ENCODE data around the gene CEP152.

CEP152 gene

GRCh38 chr15:48806151-48806550 is 4.7 kb downstream of the CEP152 start:
- no peak overlapping the region for H3K4me3 ChIP-seq (ENCODE audit: low read length in 2 of 2)
- no peak overlapping the region for H3K9ac ChIP-seq (ENCODE audit: low read length in 2 of 2)
- no peaks in the 10 kb centered on the region for H3K9me3 ChIP-seq (ENCODE audit: control insufficient read depth in 2 of 2, low read length in 2 of 2)
- H3K36me3 ChIP-seq (ENCODE audit: control insufficient read depth in 2 of 2, insufficient read depth in 2 of 2, low read length in 2 of 2), result no peaks in the 10 kb centered on the region
- H3K27ac ChIP-seq (ENCODE audit: low read length), result no peak overlapping the region
- H3K27me3 ChIP-seq (ENCODE audit: control insufficient read depth in 1 of 2, insufficient read depth in 2 of 2, low read length in 2 of 2), result no peaks in the 10 kb centered on the region
- H3K4me1 ChIP-seq (ENCODE audit: control insufficient read depth, insufficient read depth, low read length), result no peaks in the 10 kb centered on the region

DNA sequence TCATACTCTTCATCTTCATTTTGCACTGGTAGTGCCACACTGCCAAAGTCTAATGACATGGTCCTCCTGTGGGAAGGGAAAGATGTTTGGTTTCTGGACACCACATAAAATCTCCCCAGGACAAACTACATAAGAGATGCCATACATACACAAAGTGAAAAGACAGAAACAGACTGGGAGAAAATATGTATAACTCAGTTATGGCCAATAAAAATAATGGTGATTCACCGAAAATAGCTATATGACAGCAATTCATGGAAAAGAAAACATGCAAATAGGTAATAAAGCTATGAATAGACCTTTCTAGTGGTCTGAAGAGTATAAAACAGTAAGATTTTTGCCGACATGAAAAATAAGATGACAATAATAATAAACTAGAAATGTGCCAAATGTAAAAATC is 5.3 kb downstream of the CEP152 start:
- H3K36me3 ChIP-seq (ENCODE audit: control insufficient read depth in 2 of 2, insufficient read depth in 2 of 2, low read length in 2 of 2), result no peaks in the 10 kb centered on the region
- H3K4me1 ChIP-seq (ENCODE audit: control insufficient read depth, insufficient read depth, low read length), result no peaks in the 10 kb centered on the region
- no peak overlapping the region for H3K4me3 ChIP-seq (ENCODE audit: low read length in 2 of 2)
- H3K27me3 ChIP-seq (ENCODE audit: control insufficient read depth in 1 of 2, insufficient read depth in 2 of 2, low read length in 2 of 2), result no peaks in the 10 kb centered on the region
- no peak overlapping the region for H3K9ac ChIP-seq (ENCODE audit: low read length in 2 of 2)
- no peaks in the 10 kb centered on the region for H3K9me3 ChIP-seq (ENCODE audit: control insufficient read depth in 2 of 2, low read length in 2 of 2)
- H3K27ac ChIP-seq (ENCODE audit: low read length), result no peak overlapping the region

DNA sequence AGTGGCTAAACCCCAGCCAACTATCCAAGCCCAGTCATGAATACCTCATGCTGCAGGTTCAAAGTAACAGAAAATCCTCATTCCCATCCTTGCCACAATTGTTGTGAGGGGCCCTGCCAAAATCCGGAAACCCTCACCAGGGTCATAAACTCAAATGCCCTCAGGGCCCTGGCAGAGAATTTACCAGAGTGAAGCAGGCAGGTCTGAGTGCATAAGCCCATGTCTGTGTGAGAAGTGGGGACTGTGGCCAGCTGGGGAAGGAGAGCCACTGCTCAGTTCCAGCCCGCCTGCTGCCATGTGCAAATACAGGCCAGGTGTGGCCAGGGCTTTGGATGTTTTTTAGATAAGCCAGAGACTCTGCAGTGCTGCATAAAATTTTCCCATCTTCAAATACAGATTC is 7.0 kb downstream of the CEP152 start:
- no peak overlapping the region for H3K9ac ChIP-seq (ENCODE audit: low read length in 2 of 2)
- no peaks in the 10 kb centered on the region for H3K27me3 ChIP-seq (ENCODE audit: control insufficient read depth in 1 of 2, insufficient read depth in 2 of 2, low read length in 2 of 2)
- no peaks in the 10 kb centered on the region for H3K4me1 ChIP-seq (ENCODE audit: control insufficient read depth, insufficient read depth, low read length)
- H3K36me3 ChIP-seq (ENCODE audit: control insufficient read depth in 2 of 2, insufficient read depth in 2 of 2, low read length in 2 of 2), result no peaks in the 10 kb centered on the region
- H3K27ac ChIP-seq (ENCODE audit: low read length), result no peak overlapping the region
- H3K9me3 ChIP-seq (ENCODE audit: control insufficient read depth in 2 of 2, low read length in 2 of 2), result no peaks in the 10 kb centered on the region
- no peak overlapping the region for H3K4me3 ChIP-seq (ENCODE audit: low read length in 2 of 2)

GRCh38 chr15:48802867-48803266 is 8.0 kb downstream of the CEP152 start:
- no peak overlapping the region for H3K27ac ChIP-seq (ENCODE audit: low read length)
- no peaks in the 10 kb centered on the region for H3K4me1 ChIP-seq (ENCODE audit: control insufficient read depth, insufficient read depth, low read length)
- H3K9ac ChIP-seq (ENCODE audit: low read length in 2 of 2), result no peak overlapping the region
- no peaks in the 10 kb centered on the region for H3K27me3 ChIP-seq (ENCODE audit: control insufficient read depth in 1 of 2, insufficient read depth in 2 of 2, low read length in 2 of 2)
- H3K4me3 ChIP-seq (ENCODE audit: low read length in 2 of 2), result no peak overlapping the region
- H3K9me3 ChIP-seq (ENCODE audit: control insufficient read depth in 2 of 2, low read length in 2 of 2), result no peaks in the 10 kb centered on the region
- no peaks in the 10 kb centered on the region for H3K36me3 ChIP-seq (ENCODE audit: control insufficient read depth in 2 of 2, insufficient read depth in 2 of 2, low read length in 2 of 2)

- no peak overlapping the region for H3K9ac ChIP-seq (ENCODE audit: low read length in 2 of 2)
- no peaks in the 10 kb centered on the region for H3K4me1 ChIP-seq (ENCODE audit: control insufficient read depth, insufficient read depth, low read length)
- H3K4me3 ChIP-seq (ENCODE audit: low read length in 2 of 2), result no peak overlapping the region
- no peaks in the 10 kb centered on the region for H3K9me3 ChIP-seq (ENCODE audit: control insufficient read depth in 2 of 2, low read length in 2 of 2)
- H3K27ac ChIP-seq (ENCODE audit: low read length), result no peak overlapping the region
- no peaks in the 10 kb centered on the region for H3K27me3 ChIP-seq (ENCODE audit: control insufficient read depth in 1 of 2, insufficient read depth in 2 of 2, low read length in 2 of 2)
- H3K36me3 ChIP-seq (ENCODE audit: control insufficient read depth in 2 of 2, insufficient read depth in 2 of 2, low read length in 2 of 2), result no peaks in the 10 kb centered on the region
Observed at GRCh38 chr15:48802257-48802656, 8.6 kb downstream of the CEP152 start.

DNA sequence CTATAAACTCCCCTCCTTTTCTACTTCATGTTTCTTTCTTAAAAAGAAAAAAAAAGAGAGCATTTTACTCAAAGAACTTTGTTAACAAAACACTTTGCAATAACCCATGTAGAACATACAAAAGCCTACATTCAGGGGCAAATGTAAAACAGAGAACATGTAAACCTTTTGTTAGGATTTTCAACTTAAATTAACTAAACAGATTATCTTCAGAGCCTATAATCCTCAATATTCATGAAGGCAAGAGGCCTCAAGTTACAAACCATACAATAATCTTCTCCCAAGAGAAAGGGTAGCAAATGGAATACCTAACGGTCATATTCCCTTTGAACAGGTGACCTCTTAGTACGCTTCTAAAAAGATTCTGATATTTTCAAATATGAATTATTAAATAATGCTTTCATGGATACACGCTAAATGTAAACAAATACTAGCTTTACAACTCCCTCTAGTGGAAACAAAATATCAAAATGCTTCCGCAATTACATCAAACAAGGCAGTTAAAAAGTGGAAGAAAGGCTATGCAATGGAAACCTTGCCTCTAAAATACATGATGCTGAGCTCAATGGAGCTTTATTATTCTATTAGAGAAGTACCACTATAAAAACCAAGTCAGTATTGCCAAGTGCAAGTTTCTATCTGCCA is 9.9 kb downstream of the CEP152 start:
- no peaks in the 10 kb centered on the region for H3K36me3 ChIP-seq (ENCODE audit: control insufficient read depth in 2 of 2, insufficient read depth in 2 of 2, low read length in 2 of 2)
- no peaks in the 10 kb centered on the region for H3K27me3 ChIP-seq (ENCODE audit: control insufficient read depth in 1 of 2, insufficient read depth in 2 of 2, low read length in 2 of 2)
- H3K9me3 ChIP-seq (ENCODE audit: control insufficient read depth in 2 of 2, low read length in 2 of 2), result no peaks in the 10 kb centered on the region
- no peak overlapping the region for H3K4me3 ChIP-seq (ENCODE audit: low read length in 2 of 2)
- no peak overlapping the region for H3K9ac ChIP-seq (ENCODE audit: low read length in 2 of 2)
- H3K4me1 ChIP-seq (ENCODE audit: control insufficient read depth, insufficient read depth, low read length), result no peaks in the 10 kb centered on the region
- no peak overlapping the region for H3K27ac ChIP-seq (ENCODE audit: low read length)

DNA sequence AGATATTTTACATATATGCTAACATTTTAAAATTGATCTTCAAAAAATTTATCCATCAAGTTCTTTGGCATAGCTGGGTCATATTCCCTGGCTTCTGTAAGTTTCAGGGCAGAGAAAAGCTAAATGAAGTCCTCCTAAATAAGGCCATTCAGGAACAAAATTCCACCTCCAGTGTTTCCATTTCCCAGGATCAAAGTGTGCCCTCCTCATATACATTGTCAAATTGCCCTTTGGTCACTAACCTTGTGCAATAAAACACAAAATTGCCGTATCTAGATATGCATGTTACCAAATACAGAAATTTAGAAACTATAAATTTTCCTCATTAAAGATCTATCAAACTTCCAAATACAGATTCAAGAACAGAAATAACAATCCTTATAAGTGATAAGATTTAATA is 10.6 kb downstream of the CEP152 start:
- H3K4me3 ChIP-seq (ENCODE audit: low read length in 2 of 2), result no peak overlapping the region
- H3K4me1 ChIP-seq (ENCODE audit: control insufficient read depth, insufficient read depth, low read length), result no peaks in the 10 kb centered on the region
- H3K9me3 ChIP-seq (ENCODE audit: control insufficient read depth in 2 of 2, low read length in 2 of 2), result no peaks in the 10 kb centered on the region
- no peaks in the 10 kb centered on the region for H3K36me3 ChIP-seq (ENCODE audit: control insufficient read depth in 2 of 2, insufficient read depth in 2 of 2, low read length in 2 of 2)
- H3K9ac ChIP-seq (ENCODE audit: low read length in 2 of 2), result no peak overlapping the region
- H3K27ac ChIP-seq (ENCODE audit: low read length), result no peak overlapping the region
- H3K27me3 ChIP-seq (ENCODE audit: control insufficient read depth in 1 of 2, insufficient read depth in 2 of 2, low read length in 2 of 2), result no peaks in the 10 kb centered on the region

DNA sequence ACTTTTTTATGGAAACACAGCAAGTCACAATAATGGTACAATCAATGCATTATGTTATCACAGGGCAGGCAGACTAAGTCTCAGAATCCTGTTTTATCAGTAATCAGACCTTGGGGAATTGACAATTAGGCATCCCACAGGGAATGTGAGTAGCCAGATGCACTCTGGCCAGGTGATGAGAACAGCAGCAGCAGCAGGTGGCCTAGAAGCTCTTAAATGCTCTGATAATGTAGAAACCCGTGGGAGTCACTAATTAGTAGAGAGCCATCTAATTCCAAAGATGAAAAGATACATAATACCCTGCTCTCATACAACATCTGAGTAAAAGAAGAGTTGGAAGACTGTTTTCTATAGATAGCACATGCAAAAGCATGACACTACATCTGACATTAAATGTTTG is 12.6 kb downstream of the CEP152 start:
- Histone ChIP-seq H3K9me3 (ENCODE audit: control insufficient read depth in 2 of 2, low read length in 2 of 2) (no peaks in the 10 kb centered on the region), H3K4me3 (ENCODE audit: low read length in 2 of 2) (no peak overlapping the region), H3K9ac (ENCODE audit: low read length in 2 of 2) (no peak overlapping the region), H3K36me3 (ENCODE audit: control insufficient read depth in 2 of 2, insufficient read depth in 2 of 2, low read length in 2 of 2) (no peaks in the 10 kb centered on the region), H3K27me3 (ENCODE audit: control insufficient read depth in 1 of 2, insufficient read depth in 2 of 2, low read length in 2 of 2) (no peaks in the 10 kb centered on the region), H3K27ac (ENCODE audit: low read length) (no peak overlapping the region), H3K4me1 (ENCODE audit: control insufficient read depth, insufficient read depth, low read length) (no peaks in the 10 kb centered on the region)

- H3K36me3 ChIP-seq (ENCODE audit: control insufficient read depth in 2 of 2, insufficient read depth in 2 of 2, low read length in 2 of 2), result no peaks in the 10 kb centered on the region
- H3K27ac ChIP-seq (ENCODE audit: low read length), result no peak overlapping the region
- H3K4me1 ChIP-seq (ENCODE audit: control insufficient read depth, insufficient read depth, low read length), result no peaks in the 10 kb centered on the region
- H3K9ac ChIP-seq (ENCODE audit: low read length in 2 of 2), result no peak overlapping the region
- H3K27me3 ChIP-seq (ENCODE audit: control insufficient read depth in 1 of 2, insufficient read depth in 2 of 2, low read length in 2 of 2), result no peaks in the 10 kb centered on the region
- H3K4me3 ChIP-seq (ENCODE audit: low read length in 2 of 2), result no peak overlapping the region
- H3K9me3 ChIP-seq (ENCODE audit: control insufficient read depth in 2 of 2, low read length in 2 of 2), result no peaks in the 10 kb centered on the region
Observed at GRCh38 chr15:48796930-48797329, 13.9 kb downstream of the CEP152 start.

- H3K9ac ChIP-seq (ENCODE audit: low read length in 2 of 2), result no peak overlapping the region
- H3K36me3 ChIP-seq (ENCODE audit: control insufficient read depth in 2 of 2, insufficient read depth in 2 of 2, low read length in 2 of 2), result no peaks in the 10 kb centered on the region
- no peak overlapping the region for H3K4me3 ChIP-seq (ENCODE audit: low read length in 2 of 2)
- H3K27me3 ChIP-seq (ENCODE audit: control insufficient read depth in 1 of 2, insufficient read depth in 2 of 2, low read length in 2 of 2), result no peaks in the 10 kb centered on the region
- H3K4me1 ChIP-seq (ENCODE audit: control insufficient read depth, insufficient read depth, low read length), result no peaks in the 10 kb centered on the region
- no peaks in the 10 kb centered on the region for H3K9me3 ChIP-seq (ENCODE audit: control insufficient read depth in 2 of 2, low read length in 2 of 2)
- H3K27ac ChIP-seq (ENCODE audit: low read length), result no peak overlapping the region
Observed at GRCh38 chr15:48796521-48796920, 14.3 kb downstream of the CEP152 start.

DNA sequence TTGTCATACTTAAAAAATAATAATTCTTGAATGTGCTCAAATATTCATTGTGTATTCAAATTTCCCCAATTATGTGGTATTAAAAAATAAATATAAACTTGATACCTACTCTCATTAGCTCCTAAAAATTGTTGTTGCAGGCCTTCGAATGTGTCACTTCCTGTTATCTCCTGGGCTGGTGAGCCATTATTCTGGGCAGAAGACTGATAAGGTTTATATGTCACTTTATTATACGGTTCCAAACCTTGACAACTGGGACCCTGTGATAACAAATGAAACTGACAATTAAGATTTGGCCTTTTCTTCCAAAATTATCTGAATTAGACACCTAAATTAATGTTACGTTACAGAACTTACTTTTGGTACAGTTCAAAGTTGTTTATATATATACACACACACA is 15.0 kb downstream of the CEP152 start:
- H3K27me3 ChIP-seq (ENCODE audit: control insufficient read depth in 1 of 2, insufficient read depth in 2 of 2, low read length in 2 of 2), result no peaks in the 10 kb centered on the region
- no peaks in the 10 kb centered on the region for H3K36me3 ChIP-seq (ENCODE audit: control insufficient read depth in 2 of 2, insufficient read depth in 2 of 2, low read length in 2 of 2)
- no peaks in the 10 kb centered on the region for H3K4me1 ChIP-seq (ENCODE audit: control insufficient read depth, insufficient read depth, low read length)
- no peak overlapping the region for H3K9ac ChIP-seq (ENCODE audit: low read length in 2 of 2)
- H3K4me3 ChIP-seq (ENCODE audit: low read length in 2 of 2), result no peak overlapping the region
- no peaks in the 10 kb centered on the region for H3K9me3 ChIP-seq (ENCODE audit: control insufficient read depth in 2 of 2, low read length in 2 of 2)
- no peak overlapping the region for H3K27ac ChIP-seq (ENCODE audit: low read length)
